A549 treated with ZK216348 at 1 μM for 4 hours (cell line): ENCODE data around the gene FREM1. TPM values are rescaled to one million over a fixed set of nuclear protein-coding genes. Genes with fewer than 3 reads are reported as not detected.

Source experiments
- total RNA-seq: library from RNA; stranded (reverse); fragments of 200-300 nt; extraction: Qiagen RNA extraction; gene quantifications from 5 replicates; pipeline ENCODE4 v1.2.3, GENCODE V29; 2022; ENCODE audit warnings: low read depth

FREM1 gene, protein sequence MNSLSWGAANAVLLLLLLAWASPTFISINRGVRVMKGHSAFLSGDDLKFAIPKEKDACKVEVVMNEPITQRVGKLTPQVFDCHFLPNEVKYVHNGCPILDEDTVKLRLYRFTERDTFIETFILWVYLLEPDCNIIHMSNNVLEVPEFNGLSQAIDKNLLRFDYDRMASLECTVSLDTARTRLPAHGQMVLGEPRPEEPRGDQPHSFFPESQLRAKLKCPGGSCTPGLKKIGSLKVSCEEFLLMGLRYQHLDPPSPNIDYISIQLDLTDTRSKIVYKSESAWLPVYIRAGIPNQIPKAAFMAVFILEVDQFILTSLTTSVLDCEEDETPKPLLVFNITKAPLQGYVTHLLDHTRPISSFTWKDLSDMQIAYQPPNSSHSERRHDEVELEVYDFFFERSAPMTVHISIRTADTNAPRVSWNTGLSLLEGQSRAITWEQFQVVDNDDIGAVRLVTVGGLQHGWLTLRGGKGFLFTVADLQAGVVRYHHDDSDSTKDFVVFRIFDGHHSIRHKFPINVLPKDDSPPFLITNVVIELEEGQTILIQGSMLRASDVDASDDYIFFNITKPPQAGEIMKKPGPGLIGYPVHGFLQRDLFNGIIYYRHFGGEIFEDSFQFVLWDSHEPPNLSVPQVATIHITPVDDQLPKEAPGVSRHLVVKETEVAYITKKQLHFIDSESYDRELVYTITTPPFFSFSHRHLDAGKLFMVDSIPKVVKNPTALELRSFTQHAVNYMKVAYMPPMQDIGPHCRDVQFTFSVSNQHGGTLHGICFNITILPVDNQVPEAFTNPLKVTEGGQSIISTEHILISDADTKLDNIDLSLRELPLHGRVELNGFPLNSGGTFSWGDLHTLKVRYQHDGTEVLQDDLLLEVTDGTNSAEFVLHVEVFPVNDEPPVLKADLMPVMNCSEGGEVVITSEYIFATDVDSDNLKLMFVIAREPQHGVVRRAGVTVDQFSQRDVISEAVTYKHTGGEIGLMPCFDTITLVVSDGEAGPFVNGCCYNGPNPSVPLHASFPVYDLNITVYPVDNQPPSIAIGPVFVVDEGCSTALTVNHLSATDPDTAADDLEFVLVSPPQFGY (N-terminal part only)
- not detected in 5 replicates for total RNA-seq

GRCh38 chr9:14909961-14910805 lies at the start of gene FREM1:
Gene FREM1, minus strand, starts transcription at chr9:14910428. Its CDS starts 41,451 bp downstream, at chr9:14868977.

DNA sequence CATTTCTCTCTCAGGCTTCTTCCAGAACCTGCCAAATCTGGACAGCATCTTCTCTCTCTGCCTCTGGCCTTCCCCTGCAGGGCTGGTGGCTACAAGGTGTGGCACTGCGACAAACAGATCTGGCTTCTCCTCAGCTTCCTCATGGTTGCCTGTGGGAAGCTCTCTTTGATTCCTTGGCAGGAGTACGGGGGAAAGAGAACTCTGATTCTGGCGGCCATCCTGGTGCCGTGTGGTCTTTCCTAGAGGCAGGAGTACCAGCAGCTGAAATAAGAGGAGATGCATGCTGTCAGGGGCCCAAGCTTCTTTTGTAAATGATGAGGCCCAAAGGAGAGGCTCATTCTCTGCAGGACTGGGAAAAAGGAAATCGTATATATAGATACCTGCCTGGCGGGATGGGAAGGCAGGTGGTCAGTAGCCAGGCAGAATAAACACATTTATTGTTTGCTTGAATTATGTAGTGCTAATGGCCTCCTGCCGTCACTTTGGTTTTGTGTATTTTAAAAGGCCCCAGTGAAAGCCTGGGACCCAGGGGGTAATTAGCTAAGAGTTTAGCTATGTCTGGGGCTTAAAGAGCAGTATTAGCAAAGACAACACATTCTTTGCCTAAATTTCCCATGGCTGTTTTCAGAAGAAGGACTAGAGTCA lies 187.7 kb downstream of the FREM1 start, which contains the start of gene CER1:
Gene CER1, minus strand, starts transcription at position 343 of the 645 bp plus-strand sequence. Its CDS starts 61 bp downstream, at position 282.

GRCh38 chr9:14693251-14693861 lies 216.9 kb downstream of the FREM1 start, which contains the start of gene ZDHHC21:
Gene ZDHHC21, minus strand, starts transcription at chr9:14693432. Its CDS starts 19,092 bp downstream, at chr9:14674340.

Other genes starting within 250 kb of the FREM1 start
- gene ZDHHC21, start 217.0 kb downstream of the FREM1 start, total RNA-seq: 0.85 to 3.2 TPM (median 2.4 TPM) in 5 replicates
- gene CER1, start 187.7 kb downstream of the FREM1 start, total RNA-seq: not detected in 5 replicates